ENCODE measurements around the gene KCNK13.

KCNK13 gene

DNA sequence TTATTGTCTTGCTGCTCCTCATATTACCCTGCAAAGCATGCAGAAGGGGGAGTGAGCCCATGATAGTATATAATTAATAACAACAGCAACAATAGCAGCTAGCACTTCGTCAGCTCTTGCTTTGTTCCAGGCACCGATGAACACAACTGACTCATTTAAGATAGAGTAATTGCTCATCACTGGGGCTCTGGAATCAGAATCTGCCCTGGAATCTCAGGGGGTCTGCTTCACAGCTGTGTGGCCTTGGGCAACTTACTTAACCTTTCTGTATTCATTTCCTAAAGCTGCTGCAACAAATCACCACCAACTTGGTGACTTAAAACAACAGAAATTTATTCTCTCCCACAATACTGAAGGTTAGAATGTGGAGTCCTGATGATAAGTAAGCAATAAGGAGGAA lies 139.6 kb downstream of the KCNK13 start:
- Histone ChIP-seq H3F3A (ENCODE audit: control insufficient read depth, insufficient read depth) (no peaks in the 10 kb centered on the region), H3K27me3 (ENCODE audit: control insufficient read depth, low read length) (peaks cover 4% of the 10 kb centered on the region; the same call in 1 of the 2 replicates), H3K9me2 (replicated peaks; ENCODE audit: control insufficient read depth, low read length) (no peaks in the 10 kb centered on the region), H3K79me2 (ENCODE audit: control insufficient read depth, low read length) (no peaks in the 10 kb centered on the region), H3K36me3 (ENCODE audit: control insufficient read depth, low read length) (no peaks in the 10 kb centered on the region), H3K4me1 (ENCODE audit: control insufficient read depth, low read length) (no peaks in the 10 kb centered on the region), H4K20me1 (ENCODE audit: control insufficient read depth, insufficient read depth, low read depth, low read length) (no peaks in the 10 kb centered on the region), H3K27ac (ENCODE audit: low read depth, low read length) (no peak overlapping the region), H3K9me3 (ENCODE audit: control insufficient read depth, insufficient read depth, low read length) (no peaks in the 10 kb centered on the region), H3K4me2 (ENCODE audit: low read length) (no peak overlapping the region), H3K4me3 (ENCODE audit: low read length) (no peak overlapping the region)
- TF ChIP-seq, protein P1, sequence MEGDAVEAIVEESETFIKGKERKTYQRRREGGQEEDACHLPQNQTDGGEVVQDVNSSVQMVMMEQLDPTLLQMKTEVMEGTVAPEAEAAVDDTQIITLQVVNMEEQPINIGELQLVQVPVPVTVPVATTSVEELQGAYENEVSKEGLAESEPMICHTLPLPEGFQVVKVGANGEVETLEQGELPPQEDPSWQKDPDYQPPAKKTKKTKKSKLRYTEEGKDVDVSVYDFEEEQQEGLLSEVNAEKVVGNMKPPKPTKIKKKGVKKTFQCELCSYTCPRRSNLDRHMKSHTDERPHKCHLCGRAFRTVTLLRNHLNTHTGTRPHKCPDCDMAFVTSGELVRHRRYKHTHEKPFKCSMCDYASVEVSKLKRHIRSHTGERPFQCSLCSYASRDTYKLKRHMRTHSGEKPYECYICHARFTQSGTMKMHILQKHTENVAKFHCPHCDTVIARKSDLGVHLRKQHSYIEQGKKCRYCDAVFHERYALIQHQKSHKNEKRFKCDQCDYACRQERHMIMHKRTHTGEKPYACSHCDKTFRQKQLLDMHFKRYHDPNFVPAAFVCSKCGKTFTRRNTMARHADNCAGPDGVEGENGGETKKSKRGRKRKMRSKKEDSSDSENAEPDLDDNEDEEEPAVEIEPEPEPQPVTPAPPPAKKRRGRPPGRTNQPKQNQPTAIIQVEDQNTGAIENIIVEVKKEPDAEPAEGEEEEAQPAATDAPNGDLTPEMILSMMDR (IDR thresholded peaks at IDR 0.05; ENCODE audit: low read depth, low read length, poor library complexity, severe bottlenecking) = no peak
- TF ChIP-seq EZH2phosphoT487 (IDR thresholded peaks at IDR 0.05; ENCODE audit: borderline replicate concordance, low read length) = no peak

DNA sequence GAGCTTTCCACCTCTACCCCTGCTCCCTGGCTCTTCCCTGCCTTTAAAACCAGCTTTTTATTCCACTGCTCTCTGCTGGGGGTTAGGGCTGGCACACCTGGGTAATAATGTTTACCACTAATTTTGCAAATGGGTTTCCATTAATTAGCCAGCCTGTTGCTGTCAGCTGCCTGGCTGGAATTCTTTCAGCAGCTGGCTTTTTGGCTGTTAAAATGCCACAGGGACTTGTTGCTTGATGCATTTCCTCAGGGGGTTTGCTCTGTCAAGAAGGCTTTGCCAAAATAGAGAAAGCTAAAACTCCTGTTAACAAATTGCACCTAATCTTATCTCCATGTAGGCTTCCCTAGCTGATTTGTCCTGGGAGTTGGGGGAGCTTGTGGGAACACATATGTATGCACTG lies 142.7 kb downstream of the KCNK13 start:
- Histone ChIP-seq H3K9me3 (ENCODE audit: control insufficient read depth, insufficient read depth, low read length) (no peaks in the 10 kb centered on the region), H3K36me3 (ENCODE audit: control insufficient read depth, low read length) (no peaks in the 10 kb centered on the region), H3K4me2 (ENCODE audit: low read length) (no peak overlapping the region), H4K20me1 (ENCODE audit: control insufficient read depth, insufficient read depth, low read depth, low read length) (no peaks in the 10 kb centered on the region), H3K27me3 (ENCODE audit: control insufficient read depth, low read length) (peaks cover 4% of the 10 kb centered on the region; the same call in 1 of the 2 replicates), H3K9me2 (replicated peaks; ENCODE audit: control insufficient read depth, low read length) (no peaks in the 10 kb centered on the region), H3K79me2 (ENCODE audit: control insufficient read depth, low read length) (no peaks in the 10 kb centered on the region), H3K27ac (ENCODE audit: low read depth, low read length) (no peak overlapping the region), H3K4me3 (ENCODE audit: low read length) (no peak overlapping the region), H3K4me1 (ENCODE audit: control insufficient read depth, low read length) (no peaks in the 10 kb centered on the region), H3F3A (ENCODE audit: control insufficient read depth, insufficient read depth) (no peaks in the 10 kb centered on the region)
- no peak for TF ChIP-seq EZH2phosphoT487 (IDR thresholded peaks at IDR 0.05; ENCODE audit: borderline replicate concordance, low read length)
- TF ChIP-seq, protein P1 (IDR thresholded peaks at IDR 0.05; ENCODE audit: low read depth, low read length, poor library complexity, severe bottlenecking) = no peak

DNA sequence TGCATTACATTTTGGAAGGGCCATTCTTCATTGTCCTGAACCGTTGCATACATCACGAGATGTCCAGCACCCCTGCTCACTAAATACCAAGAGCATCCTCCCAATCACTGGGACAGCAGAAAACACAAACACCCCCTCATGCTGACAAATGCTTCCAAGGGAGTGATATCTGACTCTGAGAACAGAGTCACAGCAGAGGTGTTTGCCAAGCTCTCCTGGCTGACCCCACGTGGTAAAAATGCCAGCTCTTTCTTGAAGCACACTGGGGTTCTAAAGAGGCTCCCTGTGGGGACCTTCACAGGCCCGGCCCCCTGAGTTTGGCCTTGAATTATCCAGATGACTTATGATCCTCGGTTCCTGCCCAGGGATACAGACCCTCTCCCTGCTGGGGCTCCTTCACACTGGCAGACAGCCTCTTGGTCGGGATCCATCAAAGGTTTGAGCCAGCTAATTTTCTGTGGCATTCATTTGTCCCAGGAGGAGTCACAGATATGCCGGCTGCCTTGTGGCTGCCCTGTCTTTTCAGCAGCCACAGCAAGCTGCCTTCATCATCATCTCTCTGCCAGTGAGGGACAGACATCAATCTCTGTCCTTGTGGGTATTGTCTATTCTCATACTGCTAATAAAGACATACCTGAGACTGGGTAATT lies 151.4 kb downstream of the KCNK13 start:
- Histone ChIP-seq H3K4me2 (ENCODE audit: low read length) (no peak overlapping the region), H3K4me1 (ENCODE audit: control insufficient read depth, low read length) (no peaks in the 10 kb centered on the region), H3K9me3 (ENCODE audit: control insufficient read depth, insufficient read depth, low read length) (no peaks in the 10 kb centered on the region; the same call in 1 of the 2 replicates), H3K4me3 (ENCODE audit: low read length) (no peak overlapping the region), H4K20me1 (ENCODE audit: control insufficient read depth, insufficient read depth, low read depth, low read length) (no peaks in the 10 kb centered on the region), H3K27me3 (ENCODE audit: control insufficient read depth, low read length) (no peaks in the 10 kb centered on the region), H3K79me2 (ENCODE audit: control insufficient read depth, low read length) (no peaks in the 10 kb centered on the region), H3K27ac (ENCODE audit: low read depth, low read length) (no peak overlapping the region), H3K36me3 (ENCODE audit: control insufficient read depth, low read length) (no peaks in the 10 kb centered on the region), H3K9me2 (replicated peaks; ENCODE audit: control insufficient read depth, low read length) (no peaks in the 10 kb centered on the region), H3F3A (ENCODE audit: control insufficient read depth, insufficient read depth) (no peaks in the 10 kb centered on the region)
- TF ChIP-seq, protein P1 (IDR thresholded peaks at IDR 0.05; ENCODE audit: low read depth, low read length, poor library complexity, severe bottlenecking) = no peak
- no peak for TF ChIP-seq EZH2phosphoT487 (IDR thresholded peaks at IDR 0.05; ENCODE audit: borderline replicate concordance, low read length)
